HEK293 (cell line): ENCODE results near the gene NNMT.

Experiments
- CTCF ChIA-PET: fragments of 350-600 bp; formaldehyde crosslinking; extraction: SDS; loops from one replicate; lab custom pipeline; 2021; ENCODE audit warnings: antibody characterized with exemption; lab: Yijun Ruan, JAX
- POLR2A ChIA-PET: fragments of 300-600 bp; formaldehyde crosslinking; extraction: SDS; loops from one replicate; lab custom pipeline; 2020; ENCODE audit warnings: antibody characterized with exemption, inconsistent platforms; lab: Yijun Ruan, JAX
- H3K27ac ChIP-seq: fragments of 200-500 bp; sonication (Bioruptor generic); 2 replicates; pipeline ENCODE4 v1.5.1; 2014; ENCODE audit warnings: low read depth, low read length, control low read depth, inconsistent platforms; ENCODE audit errors: extremely low read depth
- H3K36me3 ChIP-seq, 2 experiments: fragments of 200-500 bp in 1 of 2; sonication (Bioruptor generic) in 1 of 2; 1 replicate in 1 of 2; 2 replicates in 1 of 2; pipeline ENCODE4 v1.5.1; 2014 to 2017; ENCODE audit warnings: inconsistent platforms in 2 of 2, low read length in 2 of 2; ENCODE audit not compliant: control insufficient read depth in 2 of 2, insufficient read depth in 1 of 2
- H3K4me1 ChIP-seq: fragments of 200-500 bp; sonication (Bioruptor generic); 2 replicates; pipeline ENCODE4 v1.5.1; 2014; ENCODE audit warnings: mild to moderate bottlenecking, low read length, inconsistent platforms; ENCODE audit not compliant: control insufficient read depth, insufficient read depth
- H3K4me3 ChIP-seq: 2 replicates; pipeline ENCODE4 v1.5.1; 2011; ENCODE audit warnings: low read depth, mild to moderate bottlenecking, control low read depth, low read length, moderate library complexity
- H3K9me3 ChIP-seq: fragments of 200-500 bp; sonication (Bioruptor generic); 2 replicates; pipeline ENCODE4 v1.5.1; 2014; ENCODE audit warnings: low read depth, low read length, inconsistent platforms; ENCODE audit not compliant: control insufficient read depth, insufficient read depth
- HIC1 ChIP-seq: fragments of 450-650 bp; formaldehyde crosslinking; IDR thresholded peaks from 2 replicates; pipeline ENCODE4 v1.5.1; 2016; ENCODE audit warnings: missing biosample characterization, missing genetic modification characterization
- HOXD13 ChIP-seq: sonication (generic); formaldehyde crosslinking; IDR thresholded peaks from 2 replicates; pipeline ENCODE4 v1.8.0; 2022; ENCODE audit warnings: missing genetic modification reagents, borderline replicate concordance
- KLF17 ChIP-seq: fragments of 450-650 bp; formaldehyde crosslinking; IDR thresholded peaks from 2 replicates; pipeline ENCODE4 v1.5.1; 2016; ENCODE audit warnings: missing biosample characterization, missing genetic modification characterization
- MEIS1 ChIP-seq: sonication (generic); formaldehyde crosslinking; IDR thresholded peaks from 2 replicates; pipeline ENCODE4 v1.8.1; 2022; ENCODE audit warnings: missing genetic modification reagents, mild to moderate bottlenecking, borderline replicate concordance
- OVOL3 ChIP-seq: fragments of 450-650 bp; formaldehyde crosslinking; IDR thresholded peaks from 2 replicates; pipeline ENCODE4 v1.5.1; 2016; ENCODE audit warnings: missing biosample characterization, missing genetic modification characterization
- TRIM28 ChIP-seq: IDR thresholded peaks from 2 replicates; pipeline ENCODE4 v1.6.1; 2011; ENCODE audit warnings: low read length, control low read depth, borderline replicate concordance
- YY1 ChIP-seq: fragments of 450-650 bp; formaldehyde crosslinking; IDR thresholded peaks from 2 replicates; pipeline ENCODE4 v1.5.1; 2018; ENCODE audit warnings: missing biosample characterization, missing genetic modification characterization
- ZBTB17 ChIP-seq: fragments of 450-650 bp; formaldehyde crosslinking; IDR thresholded peaks from 2 replicates; pipeline ENCODE4 v1.5.1; 2016; ENCODE audit warnings: missing biosample characterization, missing genetic modification characterization
- ZBTB48 ChIP-seq: fragments of 450-650 bp; formaldehyde crosslinking; IDR thresholded peaks from 2 replicates; pipeline ENCODE4 v1.5.1; 2016; ENCODE audit warnings: missing biosample characterization, missing genetic modification characterization
- ZBTB49 ChIP-seq: fragments of 450-650 bp; formaldehyde crosslinking; IDR thresholded peaks from 2 replicates; pipeline ENCODE4 v1.5.1; 2016; ENCODE audit warnings: missing biosample characterization, missing genetic modification characterization, low read depth
- ZNF138 ChIP-seq: fragments of 450-650 bp; formaldehyde crosslinking; IDR thresholded peaks from 2 replicates; pipeline ENCODE4 v1.5.1; 2016; ENCODE audit warnings: missing biosample characterization, missing genetic modification characterization, borderline replicate concordance
- ZNF19 ChIP-seq: fragments of 450-650 bp; formaldehyde crosslinking; IDR thresholded peaks from 2 replicates; pipeline ENCODE4; 2016; ENCODE audit warnings: missing biosample characterization, missing genetic modification characterization, low read depth
- ZNF2 ChIP-seq: fragments of 450-650 bp; formaldehyde crosslinking; IDR thresholded peaks from 2 replicates; pipeline ENCODE4 v1.5.1; 2016; ENCODE audit warnings: missing biosample characterization, missing genetic modification characterization
- ZNF292 ChIP-seq: fragments of 450-650 bp; formaldehyde crosslinking; IDR thresholded peaks from 2 replicates; pipeline ENCODE4 v1.5.1; 2016; ENCODE audit warnings: low read depth, missing biosample characterization, missing genetic modification characterization, borderline replicate concordance
- ZNF354C ChIP-seq: fragments of 450-650 bp; formaldehyde crosslinking; IDR thresholded peaks from 2 replicates; pipeline ENCODE4 v1.5.1; 2016; ENCODE audit warnings: missing biosample characterization, missing genetic modification characterization, low read depth, borderline replicate concordance
- ZNF394 ChIP-seq: fragments of 450-650 bp; formaldehyde crosslinking; IDR thresholded peaks from 2 replicates; pipeline ENCODE4 v1.5.1; 2016; ENCODE audit warnings: missing biosample characterization, missing genetic modification characterization, mild to moderate bottlenecking, moderate library complexity, borderline replicate concordance
- ZNF610 ChIP-seq: fragments of 450-650 bp; formaldehyde crosslinking; IDR thresholded peaks from 2 replicates; pipeline ENCODE4 v1.5.1; 2016; ENCODE audit warnings: missing biosample characterization, missing genetic modification characterization, borderline replicate concordance
- ZNF626 ChIP-seq: fragments of 450-650 bp; sonication (Bioruptor Pico); formaldehyde crosslinking; IDR thresholded peaks from 2 replicates; pipeline ENCODE4 v1.5.1; 2018; ENCODE audit warnings: missing biosample characterization, missing genetic modification characterization, inconsistent platforms
- ZNF629 ChIP-seq: fragments of 450-650 bp; formaldehyde crosslinking; IDR thresholded peaks from 2 replicates; pipeline ENCODE4 v1.5.1; 2017; ENCODE audit warnings: missing biosample characterization, missing genetic modification characterization
- ZNF658 ChIP-seq: fragments of 450-650 bp; formaldehyde crosslinking; IDR thresholded peaks from 2 replicates; pipeline ENCODE4; 2016; ENCODE audit warnings: missing biosample characterization, missing genetic modification characterization
- ZNF837 ChIP-seq: fragments of 450-650 bp; formaldehyde crosslinking; IDR thresholded peaks from 2 replicates; pipeline ENCODE4 v1.5.1; 2016; ENCODE audit warnings: missing biosample characterization, missing genetic modification characterization
- ZSCAN18 ChIP-seq: fragments of 450-650 bp; formaldehyde crosslinking; IDR thresholded peaks from 2 replicates; pipeline ENCODE4 v1.5.1; 2016; ENCODE audit warnings: missing biosample characterization, missing genetic modification characterization

The NNMT gene

GRCh38 chr11:114295676-114296604 lies at the start of gene NNMT:
NNMT (plus strand) TSS chr11:114296399; CDS start chr11:114296557, 158 bp downstream.
- H3K36me3 ChIP-seq, result no peaks in the 10 kb centered on the region
- H3K27ac ChIP-seq, result no peak within 1 kb of the TSS
- TF ChIP-seq KLF17 (tag by site-specific recombination) (no peak), OVOL3 (no peak), ZNF2 (tag by site-specific recombination) (no peak), YY1 (no peak), TRIM28 (no peak), MEIS1 (CRISPR knock-in tag) (no peak), ZNF354C (tag by site-specific recombination) (no peak), ZNF626 (tag by site-specific recombination) (no peak), ZSCAN18 (no peak), ZNF837 (tag by site-specific recombination) (no peak), ZNF658 (tag by site-specific recombination) (no peak)
- no peaks in the 10 kb centered on the region for H3K4me1 ChIP-seq
- H3K4me3 ChIP-seq, result peak within 1 kb of the TSS; percentile 26; the same call in 1 of the 2 replicates
- POLR2A ChIA-PET, result no interaction called here
- no peaks in the 10 kb centered on the region for H3K9me3 ChIP-seq
- CTCF ChIA-PET, result interaction anchor here (0.8 to 1.3 kb wide), 2 partner anchors 8 to 15 kb away, joined by 3 to 9 read pairs; no protein-coding TSS in a partner anchor

GRCh38 chr11:114247070-114247789 lies 49.0 kb upstream of the NNMT start:
- Histone ChIP-seq H3K36me3 (peaks cover 0 to 4% of the 10 kb centered on the region in 2 experiments; a peak in 1 of 3 replicates), H3K4me1 (no peaks in the 10 kb centered on the region), H3K4me3 (no peak overlapping the region), H3K27ac (no peak overlapping the region), H3K9me3 (no peaks in the 10 kb centered on the region)
- POLR2A ChIA-PET, result interaction anchor here (0.6 kb wide), 1 partner anchor 176 kb away, joined by 3 read pairs; no protein-coding TSS in a partner anchor
- TF ChIP-seq ZBTB17 (tag by site-specific recombination), result 0 out of 2 replicates have a peak, but pooled peaks have one; percentile 31
- TF ChIP-seq ZNF2 (tag by site-specific recombination), result no peak
- CTCF ChIA-PET, result interaction anchor here (1.1 to 5.1 kb wide), 2 partner anchors 14 to 254 kb away, joined by 7 to 35 read pairs; no protein-coding TSS in a partner anchor

- ChIA-PET CTCF (interaction anchor here (0.6 to 5.1 kb wide), 4 partner anchors 11 to 255 kb away, joined by 3 to 35 read pairs (median 4); no protein-coding TSS in a partner anchor), POLR2A (no interaction called here)
- no peak overlapping the region for H3K27ac ChIP-seq
These were observed 46.0 kb upstream of the NNMT start for GRCh38 chr11:114250180-114250579.

More at GRCh38 chr11:114250180-114250579, 46.0 kb upstream of the NNMT start:
- no peak for TF ChIP-seq ZNF138 (tag by site-specific recombination)
- no peak for TF ChIP-seq ZNF610 (tag by site-specific recombination)
- TF ChIP-seq ZNF394 (tag by site-specific recombination), result no peak
- no peak for TF ChIP-seq ZNF292 (tag by site-specific recombination)
- no peak for TF ChIP-seq HOXD13 (CRISPR knock-in tag)
- TF ChIP-seq ZNF19 (tag by site-specific recombination), result no peak
- no peak for TF ChIP-seq HIC1 (tag by site-specific recombination)
- no peak for TF ChIP-seq ZBTB49 (tag by site-specific recombination)
- no peak for TF ChIP-seq ZNF629 (tag by site-specific recombination)
- TF ChIP-seq ZBTB48 (tag by site-specific recombination), result no peak
- TF ChIP-seq, all 188 proteins: peak for 0
- no peaks in the 10 kb centered on the region for H3K4me1 ChIP-seq
- peaks cover 0 to 4% of the 10 kb centered on the region in 2 experiments; a peak in 1 of 3 replicates for H3K36me3 ChIP-seq
- H3K9me3 ChIP-seq, result no peaks in the 10 kb centered on the region
- no peak overlapping the region for H3K4me3 ChIP-seq
